ENCODE measurements around the gene QKI.

QKI gene

DNA sequence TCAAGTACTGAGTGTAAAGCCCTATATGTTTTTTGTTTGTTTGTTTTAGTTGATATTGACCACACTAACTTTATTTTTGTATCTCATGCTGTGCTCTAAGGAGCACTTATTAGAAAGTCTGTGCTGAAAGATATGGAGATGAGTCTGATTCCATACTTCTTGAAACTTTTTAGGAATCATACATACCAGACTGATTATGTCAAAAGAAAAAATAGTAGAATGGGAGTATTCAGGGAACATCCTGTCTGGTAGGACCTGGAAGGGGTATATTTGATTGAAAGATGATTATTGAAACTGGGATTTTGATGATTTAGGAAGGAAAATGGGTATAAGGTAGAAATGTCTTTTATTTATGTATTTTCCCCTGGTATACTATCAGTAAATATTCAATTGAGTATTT lies 111.4 kb downstream of the QKI start:
- TF ChIP-seq CEBPB (IDR thresholded peaks at IDR 0.05), result no peak
- TF ChIP-seq, protein P1, sequence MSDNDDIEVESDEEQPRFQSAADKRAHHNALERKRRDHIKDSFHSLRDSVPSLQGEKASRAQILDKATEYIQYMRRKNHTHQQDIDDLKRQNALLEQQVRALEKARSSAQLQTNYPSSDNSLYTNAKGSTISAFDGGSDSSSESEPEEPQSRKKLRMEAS (IDR thresholded peaks at IDR 0.05), result no peak
- TF ChIP-seq EGR1 (IDR thresholded peaks at IDR 0.05), result no peak
- TF ChIP-seq YY1 (IDR thresholded peaks at IDR 0.05; ENCODE audit: low read depth), result no peak
- TF ChIP-seq, protein P2, sequence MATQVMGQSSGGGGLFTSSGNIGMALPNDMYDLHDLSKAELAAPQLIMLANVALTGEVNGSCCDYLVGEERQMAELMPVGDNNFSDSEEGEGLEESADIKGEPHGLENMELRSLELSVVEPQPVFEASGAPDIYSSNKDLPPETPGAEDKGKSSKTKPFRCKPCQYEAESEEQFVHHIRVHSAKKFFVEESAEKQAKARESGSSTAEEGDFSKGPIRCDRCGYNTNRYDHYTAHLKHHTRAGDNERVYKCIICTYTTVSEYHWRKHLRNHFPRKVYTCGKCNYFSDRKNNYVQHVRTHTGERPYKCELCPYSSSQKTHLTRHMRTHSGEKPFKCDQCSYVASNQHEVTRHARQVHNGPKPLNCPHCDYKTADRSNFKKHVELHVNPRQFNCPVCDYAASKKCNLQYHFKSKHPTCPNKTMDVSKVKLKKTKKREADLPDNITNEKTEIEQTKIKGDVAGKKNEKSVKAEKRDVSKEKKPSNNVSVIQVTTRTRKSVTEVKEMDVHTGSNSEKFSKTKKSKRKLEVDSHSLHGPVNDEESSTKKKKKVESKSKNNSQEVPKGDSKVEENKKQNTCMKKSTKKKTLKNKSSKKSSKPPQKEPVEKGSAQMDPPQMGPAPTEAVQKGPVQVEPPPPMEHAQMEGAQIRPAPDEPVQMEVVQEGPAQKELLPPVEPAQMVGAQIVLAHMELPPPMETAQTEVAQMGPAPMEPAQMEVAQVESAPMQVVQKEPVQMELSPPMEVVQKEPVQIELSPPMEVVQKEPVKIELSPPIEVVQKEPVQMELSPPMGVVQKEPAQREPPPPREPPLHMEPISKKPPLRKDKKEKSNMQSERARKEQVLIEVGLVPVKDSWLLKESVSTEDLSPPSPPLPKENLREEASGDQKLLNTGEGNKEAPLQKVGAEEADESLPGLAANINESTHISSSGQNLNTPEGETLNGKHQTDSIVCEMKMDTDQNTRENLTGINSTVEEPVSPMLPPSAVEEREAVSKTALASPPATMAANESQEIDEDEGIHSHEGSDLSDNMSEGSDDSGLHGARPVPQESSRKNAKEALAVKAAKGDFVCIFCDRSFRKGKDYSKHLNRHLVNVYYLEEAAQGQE (IDR thresholded peaks at IDR 0.05; ENCODE audit: low read depth), result no peak
- TF ChIP-seq ZBTB7A (IDR thresholded peaks at IDR 0.05; ENCODE audit: low read depth), result no peak
- TF ChIP-seq RAD21 (IDR thresholded peaks at IDR 0.05; ENCODE audit: low read depth), result no peak
- TF ChIP-seq, protein P3, sequence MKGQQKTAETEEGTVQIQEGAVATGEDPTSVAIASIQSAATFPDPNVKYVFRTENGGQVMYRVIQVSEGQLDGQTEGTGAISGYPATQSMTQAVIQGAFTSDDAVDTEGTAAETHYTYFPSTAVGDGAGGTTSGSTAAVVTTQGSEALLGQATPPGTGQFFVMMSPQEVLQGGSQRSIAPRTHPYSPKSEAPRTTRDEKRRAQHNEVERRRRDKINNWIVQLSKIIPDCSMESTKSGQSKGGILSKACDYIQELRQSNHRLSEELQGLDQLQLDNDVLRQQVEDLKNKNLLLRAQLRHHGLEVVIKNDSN (IDR thresholded peaks at IDR 0.05), result no peak
- no peak for TF ChIP-seq FOXM1 (IDR thresholded peaks at IDR 0.05; ENCODE audit: borderline replicate concordance, low read depth)
- TF ChIP-seq CREB1 (IDR thresholded peaks at IDR 0.05; ENCODE audit: low read depth), result no peak
- TF ChIP-seq TAF1 (IDR thresholded peaks at IDR 0.05; ENCODE audit: low read depth), result no peak
- TF ChIP-seq NFIC (IDR thresholded peaks at IDR 0.05), result no peak
- TF ChIP-seq TCF12 (IDR thresholded peaks at IDR 0.05; ENCODE audit: low read depth), result no peak
- no peak for TF ChIP-seq EP300 (IDR thresholded peaks at IDR 0.05; ENCODE audit: borderline replicate concordance)
- no peak for TF ChIP-seq TEAD4 (IDR thresholded peaks at IDR 0.05)

DNA sequence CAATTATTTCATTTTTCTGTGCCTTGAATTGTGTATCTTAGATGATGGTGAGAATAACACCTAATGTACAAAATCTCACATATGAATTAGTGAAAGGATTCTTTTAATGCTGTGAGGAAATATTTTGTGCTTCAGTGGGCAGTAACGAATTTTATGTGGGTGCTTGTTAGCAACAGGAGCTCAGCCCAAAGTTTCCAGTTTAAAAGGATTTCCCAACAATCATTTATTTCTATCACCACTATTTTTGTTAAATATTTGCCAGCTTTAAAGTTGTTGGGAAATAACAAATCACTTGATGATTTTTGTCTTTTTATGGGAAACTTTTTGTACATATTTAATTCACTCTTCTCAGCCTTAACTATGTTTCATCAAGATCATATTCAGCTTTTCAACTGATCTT lies 111.8 kb downstream of the QKI start:
- TF ChIP-seq ZBTB7A (IDR thresholded peaks at IDR 0.05; ENCODE audit: low read depth) (no peak), EP300 (IDR thresholded peaks at IDR 0.05; ENCODE audit: borderline replicate concordance) (no peak), TEAD4 (IDR thresholded peaks at IDR 0.05) (no peak), FOXM1 (IDR thresholded peaks at IDR 0.05; ENCODE audit: borderline replicate concordance, low read depth) (no peak), CEBPB (IDR thresholded peaks at IDR 0.05) (0 out of 2 replicates have a peak, but pooled peaks have one; percentile 4), RAD21 (IDR thresholded peaks at IDR 0.05; ENCODE audit: low read depth) (no peak)
- TF ChIP-seq, protein P1 (IDR thresholded peaks at IDR 0.05), result no peak
- TF ChIP-seq, protein P2 (IDR thresholded peaks at IDR 0.05; ENCODE audit: low read depth), result no peak

DNA sequence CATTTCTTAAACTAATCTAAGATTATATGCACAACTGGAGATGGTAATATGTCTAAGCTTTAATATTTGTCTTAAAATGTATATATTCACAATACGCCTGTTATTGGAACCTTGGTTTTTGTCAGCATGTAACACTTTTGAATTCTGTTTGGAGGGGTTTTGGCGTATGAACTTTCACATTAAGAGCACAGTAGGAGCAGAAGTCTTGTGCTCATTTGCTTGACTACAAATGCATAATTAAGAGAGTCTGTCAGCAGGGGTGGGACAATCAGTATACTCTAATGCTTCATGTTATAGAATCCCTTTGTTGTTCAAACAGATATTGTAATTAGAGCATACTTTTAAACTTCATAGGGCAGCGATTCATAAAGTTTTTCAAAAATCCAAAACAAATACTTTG lies 112.8 kb downstream of the QKI start:
- TF ChIP-seq, protein P2 (IDR thresholded peaks at IDR 0.05; ENCODE audit: low read depth), result no peak
- no peak for TF ChIP-seq CREB1 (IDR thresholded peaks at IDR 0.05; ENCODE audit: low read depth)
- TF ChIP-seq, protein P1 (IDR thresholded peaks at IDR 0.05), result no peak
- TF ChIP-seq YY1 (IDR thresholded peaks at IDR 0.05; ENCODE audit: low read depth), result no peak
- no peak for TF ChIP-seq TEAD4 (IDR thresholded peaks at IDR 0.05)
- TF ChIP-seq RAD21 (IDR thresholded peaks at IDR 0.05; ENCODE audit: low read depth), result no peak
- TF ChIP-seq ZBTB7A (IDR thresholded peaks at IDR 0.05; ENCODE audit: low read depth), result no peak
- no peak for TF ChIP-seq NFIC (IDR thresholded peaks at IDR 0.05)
- TF ChIP-seq CEBPB (IDR thresholded peaks at IDR 0.05), result no peak

DNA sequence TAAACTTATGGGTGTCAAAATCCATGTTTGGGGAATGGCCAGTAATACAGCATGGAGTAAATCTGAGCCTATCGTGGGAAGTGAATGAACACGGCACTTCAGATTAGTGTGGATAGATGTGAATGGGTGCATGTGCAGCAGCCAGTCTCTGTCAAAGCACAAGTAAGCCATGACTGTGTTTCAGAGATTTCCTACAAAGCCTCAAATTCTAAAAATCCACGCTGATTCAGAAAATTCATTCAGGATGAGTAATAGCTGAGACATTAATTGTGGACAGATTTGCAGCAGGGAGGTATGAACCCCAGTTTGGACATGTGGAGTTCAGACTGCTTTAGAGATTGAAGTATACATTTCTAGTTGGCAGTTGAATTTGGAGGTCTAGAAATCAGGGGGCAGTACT lies 115.1 kb downstream of the QKI start:
- no peak for TF ChIP-seq EP300 (IDR thresholded peaks at IDR 0.05; ENCODE audit: borderline replicate concordance)
- TF ChIP-seq RAD21 (IDR thresholded peaks at IDR 0.05; ENCODE audit: low read depth), result no peak
- no peak for TF ChIP-seq YY1 (IDR thresholded peaks at IDR 0.05; ENCODE audit: low read depth)

DNA sequence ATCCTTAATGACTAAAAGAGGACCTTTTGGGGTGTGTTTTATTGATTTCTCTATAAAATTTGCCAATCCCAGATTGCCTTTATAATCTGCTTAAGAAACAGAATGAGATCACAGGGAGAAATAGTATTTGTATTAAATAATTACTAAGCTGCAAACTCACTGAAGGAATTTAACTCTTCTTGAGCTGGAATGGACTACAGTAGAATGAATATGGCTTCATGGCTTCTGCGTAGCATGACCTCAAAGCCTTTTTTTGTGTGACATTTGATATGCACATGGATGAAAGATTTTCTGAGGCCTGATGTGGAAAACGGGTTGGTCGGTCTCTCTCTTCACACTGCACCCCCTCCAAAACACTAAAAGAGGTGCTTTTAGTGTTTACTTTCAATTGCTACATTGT lies 115.9 kb downstream of the QKI start:
- TF ChIP-seq TCF12 (IDR thresholded peaks at IDR 0.05; ENCODE audit: low read depth) (no peak), YY1 (IDR thresholded peaks at IDR 0.05; ENCODE audit: low read depth) (no peak)
